H1 (cell line): ENCODE results near the gene COL2A1. TPM values are rescaled to one million over a fixed set of nuclear protein-coding genes. Genes with fewer than 3 reads are reported as not detected.

ENCODE experiments used
- CTCF ChIA-PET: fragments of 300-600 bp; sonication (Branson Sonifier 250); formaldehyde crosslinking; loops from one replicate; lab custom pipeline; 2021; ENCODE audit not compliant: partially characterized antibody; lab: Charles Lee
- POLR2A ChIA-PET: fragments of 300-600 bp; sonication (Branson Sonifier 250); formaldehyde crosslinking; loops from one replicate; lab custom pipeline; 2021; ENCODE audit warnings: inconsistent platforms; ENCODE audit not compliant: partially characterized antibody; lab: Charles Lee
- DNase-seq, 2 experiments: peaks; one replicate each; pipeline versions ENCODE4 v3.0.0 to v3.0.0-alpha.2; 2010 to 2022; ENCODE audit warnings: low spot score in 2 of 2, low read depth in 1 of 2, mixed read lengths in 1 of 2
- FAIRE-seq: peaks from 2 replicates; lab custom pipeline; 2011; peaks lifted over from hg19 to GRCh38; lab: Jason Lieb, UNC
- H2AFZ ChIP-seq: 2 replicates; pipeline ENCODE4 v1.8.1; 2012; ENCODE audit warnings: low read length, inconsistent platforms
- H2AK5ac ChIP-seq: 2 replicates; pipeline ENCODE4 v1.6.1; 2013; ENCODE audit warnings: low read depth, low read length
- H2BK120ac ChIP-seq: replicated peaks from 2 replicates; pipeline ENCODE3; 2013; ENCODE audit warnings: low read depth, low read length, inconsistent platforms
- H2BK12ac ChIP-seq: 2 replicates; pipeline ENCODE4 v1.6.1; 2013; ENCODE audit warnings: low read depth, low read length
- H2BK15ac ChIP-seq: 2 replicates; pipeline ENCODE4 v1.6.1; 2013; ENCODE audit warnings: low read length
- H2BK20ac ChIP-seq: 2 replicates; pipeline ENCODE4 v1.6.1; 2013; ENCODE audit warnings: low read length
- H2BK5ac ChIP-seq: 2 replicates; pipeline ENCODE4 v1.6.1; 2013; ENCODE audit warnings: low read depth, low read length
- H3K14ac ChIP-seq: 2 replicates; pipeline ENCODE4 v1.6.1; 2013; ENCODE audit warnings: inconsistent platforms; ENCODE audit not compliant: insufficient read length
- H3K18ac ChIP-seq: 2 replicates; pipeline ENCODE4 v1.6.1; 2013; ENCODE audit warnings: low read length; ENCODE audit errors: extremely low read depth
- H3K23ac ChIP-seq: 2 replicates; pipeline ENCODE4 v1.6.1; 2013; ENCODE audit warnings: inconsistent platforms; ENCODE audit not compliant: insufficient read length
- H3K23me2 ChIP-seq: 2 replicates; pipeline ENCODE4 v1.6.1; 2013; ENCODE audit warnings: low read depth, low read length
- H3K27ac ChIP-seq: 2 replicates; pipeline ENCODE4 v1.6.1; 2011; ENCODE audit warnings: low read depth, low read length, inconsistent platforms
- H3K27me3 ChIP-seq, 4 experiments: replicated peaks in 1 of 4; 1 replicate in 1 of 4; 2 replicates in 3 of 4; pipeline versions ENCODE4 v1.6.1 to v1.8.1; 2011 to 2013; ENCODE audit warnings: low read length in 3 of 4, mild to moderate bottlenecking in 3 of 4, inconsistent platforms in 2 of 4, mixed read lengths in 2 of 4, moderate library complexity in 1 of 4; ENCODE audit not compliant: control insufficient read depth in 3 of 4, insufficient read depth in 3 of 4; ENCODE audit errors: extremely low read depth in 1 of 4
- H3K36me3 ChIP-seq, 4 experiments: 2 replicates each; pipeline versions ENCODE4 v1.6.1 to v1.8.1; 2011 to 2013; ENCODE audit warnings: mild to moderate bottlenecking in 4 of 4, low read length in 3 of 4, moderate library complexity in 2 of 4, control low read depth in 1 of 4, inconsistent platforms in 1 of 4; ENCODE audit not compliant: insufficient read depth in 4 of 4, control insufficient read depth in 2 of 4
- H3K4ac ChIP-seq: replicated peaks from 2 replicates; pipeline ENCODE3; 2013; ENCODE audit warnings: low read length, low read depth, mixed read lengths, inconsistent platforms; ENCODE audit not compliant: insufficient read length
- H3K4me1 ChIP-seq, 4 experiments: replicated peaks in 1 of 4; 1 replicate in 1 of 4; 2 replicates in 3 of 4; pipeline versions ENCODE4 v1.6.1 to v1.8.1; 2011 to 2013; ENCODE audit warnings: low read length in 3 of 4, inconsistent platforms in 2 of 4, mixed read lengths in 1 of 4; ENCODE audit not compliant: insufficient read depth in 4 of 4, control insufficient read depth in 3 of 4
- H3K4me2 ChIP-seq, 2 experiments: 2 replicates each; pipeline versions ENCODE4 v1.6.1 to v1.8.1; 2011 to 2013; ENCODE audit warnings: low read depth in 2 of 2, low read length in 2 of 2, control low read depth in 1 of 2, inconsistent platforms in 1 of 2, mild to moderate bottlenecking in 1 of 2; ENCODE audit not compliant: insufficient read depth in 1 of 2
- H3K4me3 ChIP-seq, 4 experiments: fragments of 200-600, 300-600 bp in 1 of 4; sonication (generic), shearing (Covaris generic), sonication (Bioruptor Twin) in 1 of 4; 2 replicates each; pipeline versions ENCODE4 v1.5.1 to v1.8.1; 2011 to 2016; ENCODE audit warnings: low read length in 4 of 4, low read depth in 3 of 4, control low read depth in 2 of 4, inconsistent platforms in 2 of 4, mild to moderate bottlenecking in 2 of 4, mixed read lengths in 1 of 4, moderate library complexity in 1 of 4; ENCODE audit not compliant: insufficient read depth in 2 of 4; ENCODE audit errors: extremely low read depth in 1 of 4
- H3K56ac ChIP-seq: replicated peaks from 2 replicates; pipeline ENCODE3; 2013; ENCODE audit warnings: low read depth, mild to moderate bottlenecking, mixed read lengths, low read length, inconsistent platforms; ENCODE audit not compliant: insufficient read length
- H3K79me1 ChIP-seq: 2 replicates; pipeline ENCODE4 v1.6.1; 2013; ENCODE audit warnings: low read depth, low read length, control low read depth
- H3K79me2 ChIP-seq, 2 experiments: 2 replicates each; pipeline versions ENCODE4 v1.6.1 to v1.8.1; 2012 to 2013; ENCODE audit warnings: low read length in 2 of 2, mild to moderate bottlenecking in 2 of 2, inconsistent platforms in 1 of 2; ENCODE audit not compliant: insufficient read depth in 2 of 2, control insufficient read depth in 1 of 2
- H3K9ac ChIP-seq, 4 experiments: replicated peaks in 1 of 4; 1 replicate in 1 of 4; 2 replicates in 3 of 4; pipeline versions ENCODE4 v1.6.1 to v1.8.1; 2011 to 2013; ENCODE audit warnings: low read depth in 3 of 4, low read length in 3 of 4, control low read depth in 2 of 4, mild to moderate bottlenecking in 2 of 4, moderate library complexity in 2 of 4, inconsistent platforms in 1 of 4; ENCODE audit errors: extremely low read depth in 1 of 4
- H3K9me3 ChIP-seq, 2 experiments: 2 replicates each; pipeline versions ENCODE4 v1.6.1 to v1.8.1; 2012 to 2013; ENCODE audit warnings: mild to moderate bottlenecking in 2 of 2, moderate library complexity in 2 of 2, control low read depth in 1 of 2, inconsistent platforms in 1 of 2, low read depth in 1 of 2, low read length in 1 of 2, mixed read lengths in 1 of 2; ENCODE audit not compliant: insufficient read depth in 2 of 2
- H4K20me1 ChIP-seq, 2 experiments: replicated peaks in 1 of 2; 2 replicates each; pipeline versions ENCODE3 to v1.8.1; 2011 to 2013; ENCODE audit warnings: inconsistent platforms in 2 of 2, low read length in 2 of 2, mild to moderate bottlenecking in 1 of 2; ENCODE audit not compliant: insufficient read depth in 2 of 2, control insufficient read depth in 1 of 2
- H4K5ac ChIP-seq: 2 replicates; pipeline ENCODE4 v1.6.1; 2013; ENCODE audit warnings: low read length, low read depth, mixed read lengths, inconsistent platforms; ENCODE audit not compliant: insufficient read length
- H4K8ac ChIP-seq: 2 replicates; pipeline ENCODE4 v1.8.0; 2013; ENCODE audit warnings: mild to moderate bottlenecking, moderate library complexity, low read length, inconsistent platforms; ENCODE audit not compliant: insufficient read depth; ENCODE audit errors: extremely low read depth
- H4K91ac ChIP-seq: replicated peaks from 2 replicates; pipeline ENCODE3; 2013; ENCODE audit warnings: low read length, mixed read lengths, inconsistent platforms; ENCODE audit not compliant: insufficient read length
- ASH2L ChIP-seq: fragments of 200-600, 300-600 bp; sonication (generic); IDR thresholded peaks from one replicate; pipeline ENCODE4 v1.7.1; 2017; ENCODE audit warnings: low read length
- CBX8 ChIP-seq: fragments of 300-800, 300-1000 bp; sonication (generic); IDR thresholded peaks from 2 replicates; pipeline ENCODE4 v1.7.1; 2016; ENCODE audit warnings: low read depth, low read length, borderline replicate concordance
- CEBPB ChIP-seq: IDR thresholded peaks from 2 replicates; pipeline ENCODE4 v1.6.1; 2012; ENCODE audit warnings: low read depth, low read length
- HDAC2 ChIP-seq, 2 experiments: fragments of 300-600 bp in 1 of 2; sonication (generic) in 1 of 2; IDR thresholded peaks; 2 replicates each; pipeline ENCODE4 v1.6.1; 2011 to 2012; ENCODE audit warnings: low read depth in 2 of 2, low read length in 2 of 2, mild to moderate bottlenecking in 2 of 2, moderate library complexity in 2 of 2, borderline replicate concordance in 1 of 2, inconsistent platforms in 1 of 2
- JUN ChIP-seq: IDR thresholded peaks from 2 replicates; pipeline ENCODE4 v1.6.1; 2011; ENCODE audit warnings: low read depth, mild to moderate bottlenecking, improper control_type of control experiment, low read length
- KDM1A ChIP-seq: fragments of 200-600, 300-600 bp; sonication (generic); IDR thresholded peaks from 2 replicates; pipeline ENCODE4 v1.7.1; 2016; ENCODE audit warnings: mild to moderate bottlenecking, low read length, borderline replicate concordance
- MAFK ChIP-seq: IDR thresholded peaks from 2 replicates; pipeline ENCODE4 v1.6.1; 2012; ENCODE audit warnings: low read depth, mild to moderate bottlenecking, improper control_type of control experiment, low read length
- MAX ChIP-seq: IDR thresholded peaks from 2 replicates; pipeline ENCODE4 v1.6.1; 2012; ENCODE audit warnings: inconsistent platforms
- NANOG ChIP-seq: IDR thresholded peaks from 2 replicates; pipeline ENCODE4 v1.6.1; 2011; ENCODE audit warnings: low read length, low read depth, mild to moderate bottlenecking, inconsistent platforms; ENCODE audit not compliant: insufficient read depth, poor library complexity, severe bottlenecking
- SIX5 ChIP-seq: IDR thresholded peaks from 2 replicates; pipeline ENCODE4 v1.6.1; 2011; ENCODE audit warnings: mild to moderate bottlenecking, low read depth, low read length
- WGBS, 2 experiments: shearing (Covaris generic) in 1 of 2; methylation state at CpG; one replicate each; pipeline versions ENCODE4 v1.1.6 to v1.1.7; 2013 to 2015; ENCODE audit warnings: low lambda C conversion rate in 2 of 2, mixed read lengths in 2 of 2, inconsistent platforms in 1 of 2, low coverage in 1 of 2, missing lambda C conversion rate in 1 of 2; ENCODE audit not compliant: insufficient replicate concordance in 2 of 2, insufficient coverage in 1 of 2, insufficient read length in 1 of 2; ENCODE audit errors: extremely low coverage in 1 of 2, missing lambda C conversion rate in 1 of 2; 5-methylcytosine and 5-hydroxymethylcytosine counted together
- polyA plus RNA-seq, 7 experiments: library from polyadenylated mRNA; depleted of rRNA in 3 of 7; stranded (reverse) in 5 of 7; unstranded in 2 of 7; fragments of >200 nt in 5 of 7; fragments of 200-250 nt in 2 of 7; gene quantifications; 1 replicate in 5 of 7; 2 replicates in 1 of 7; 4 replicates in 1 of 7; pipeline versions ENCODE4 v1.2.1 to v1.2.3, GENCODE V29; 2011 to 2013; ENCODE audit warnings: missing spikeins in 2 of 7, mixed read lengths in 2 of 7
- total RNA-seq: library from RNA; stranded (reverse); fragmentation: NEBNext Ultra II Directional; extraction: Animal tissue kit (Norgen Biotek cat#: 25700); gene quantifications from 2 replicates; pipeline ENCODE4 v1.2.1, GENCODE V29; 2021

The COL2A1 gene
- total and polyA plus RNA-seq, 2 of the 8 experiments (the other 6 are each of a cell fraction or from before 2014, with no cell fraction given): 4.2 to 14.6 TPM

GRCh38 chr12:47942614-47943225 is 61.6 kb downstream of the COL2A1 start:
- no peak for FAIRE-seq
- ChIA-PET POLR2A (no interaction called here), CTCF (interaction anchor here (0.6 to 2.1 kb wide), 16 partner anchors 8 to 1389 kb away, joined by 3 to 10 read pairs (median 3); partner anchors contain the start of gene VDR)
- Histone ChIP-seq H4K91ac (peak overlapping the region; percentile 62), H3K9me3 (no peaks in the 10 kb centered on the region), H4K20me1 (peaks cover 0 to 2% of the 10 kb centered on the region in 2 experiments), H3K79me1 (no peaks in the 10 kb centered on the region), H3K4ac (no peak overlapping the region), H3K56ac (no peak overlapping the region), H3K23ac (no peak overlapping the region), H3K18ac (no peak overlapping the region; the same call in 1 of the 2 replicates), H3K79me2 (no peaks in the 10 kb centered on the region), H3K14ac (no peak overlapping the region), H4K5ac (no peak overlapping the region), H3K36me3 (no peaks in the 10 kb centered on the region), H3K4me3 (no peak overlapping the region), H4K8ac (no peak overlapping the region; the same call in 1 of the 2 replicates), H3K4me1 (peaks cover 0 to 16% (median 13%) of the 10 kb centered on the region in 4 experiments; a peak in 5 of 7 replicates), H3K9ac (no peak overlapping the region; a peak in 1 of 7 replicates), H3K4me2 (peak overlapping the region; percentile 20 to 42; a peak in 1 of 4 replicates), H2AK5ac (no peak overlapping the region), H2AFZ (no peak overlapping the region), H2BK15ac (peak overlapping the region; percentile 92; the same call in 1 of the 2 replicates), H2BK12ac (no peak overlapping the region), H2BK5ac (0 out of 2 replicates have a peak overlapping the region, but pooled peaks have one; percentile 24), H3K27ac (no peak overlapping the region), H3K23me2 (peaks cover 6% of the 10 kb centered on the region), H2BK20ac (no peak overlapping the region), H2BK120ac (no peak overlapping the region), H3K27me3 (peaks cover 0 to 24% (median 16%) of the 10 kb centered on the region in 4 experiments; a peak in 5 of 7 replicates)
- no peak for DNase-seq
- 75% methylated on average over 19 of the region's 31 CpGs; no CpG with 5 or more reads in 1 of the 2 experiments for WGBS, 2 experiments
- TF ChIP-seq CBX8 (no peak), NANOG (no peak), JUN (no peak), MAFK (no peak), HDAC2 (IDR thresholded peaks at IDR 0.05; ENCODE audit: borderline replicate concordance in 1 of 2, low read depth in 2 of 2, low read length in 2 of 2) (no peak), MAX (no peak), KDM1A (no peak), SIX5 (no peak), CEBPB (no peak), ASH2L (no peak)
